GM08714 (cell line): ENCODE measurements around the gene SMOC2.
"Not testable (repeated sequence)": the region's sequence is repeated elsewhere in the genome, so short reads cannot be mapped to it uniquely, and the experiment has no call there.

Experiments
- H3K4me3 ChIP-seq: fragments of 200-500 bp; sonication (Bioruptor generic); 2 replicates; pipeline ENCODE4 v1.5.1; 2014; ENCODE audit warnings: mild to moderate bottlenecking, low read length, inconsistent platforms
- ZNF274 ChIP-seq: IDR thresholded peaks from 2 replicates; pipeline ENCODE4 v1.6.1; 2012; ENCODE audit warnings: mild to moderate bottlenecking, low read depth, low read length

Gene SMOC2

GRCh38 chr6:168671028-168671862, 230.3 kb downstream of the SMOC2 start:
- no peak for TF ChIP-seq ZNF274
- H3K4me3 ChIP-seq = no peak overlapping the region

- no peak for TF ChIP-seq ZNF274
- H3K4me3 ChIP-seq = no peak overlapping the region
These were observed 231.0 kb downstream of the SMOC2 start for GRCh38 chr6:168671863-168672546.

GRCh38 chr6:168674595-168674994, 233.6 kb downstream of the SMOC2 start:
- H3K4me3 ChIP-seq = no peak overlapping the region
- no peak for TF ChIP-seq ZNF274

GRCh38 chr6:168675375-168675774, 234.4 kb downstream of the SMOC2 start:
- H3K4me3 ChIP-seq = no peak overlapping the region
- TF ChIP-seq ZNF274 = no peak

- no peak overlapping the region for H3K4me3 ChIP-seq
- TF ChIP-seq ZNF274 = no peak
These were observed 235.1 kb downstream of the SMOC2 start for GRCh38 chr6:168675933-168676551.

GRCh38 chr6:168676552-168677322, 235.8 kb downstream of the SMOC2 start:
- H3K4me3 ChIP-seq = no peak overlapping the region
- TF ChIP-seq ZNF274 = no peak

- not testable (repeated sequence) for H3K4me3 ChIP-seq
These were observed 236.4 kb downstream of the SMOC2 start for GRCh38 chr6:168677323-168677781.

- TF ChIP-seq ZNF274 = no peak
- H3K4me3 ChIP-seq = no peak overlapping the region
These were observed 237.1 kb downstream of the SMOC2 start for GRCh38 chr6:168678077-168678476.

- H3K4me3 ChIP-seq = no peak overlapping the region
- TF ChIP-seq ZNF274 = no peak
These were observed 237.6 kb downstream of the SMOC2 start for GRCh38 chr6:168678588-168678987.

- TF ChIP-seq ZNF274 = no peak
- no peak overlapping the region for H3K4me3 ChIP-seq
These were observed 240.8 kb downstream of the SMOC2 start for GRCh38 chr6:168681748-168682147.

GRCh38 chr6:168683621-168684020, 242.6 kb downstream of the SMOC2 start:
- no peak overlapping the region for H3K4me3 ChIP-seq
- no peak for TF ChIP-seq ZNF274

GRCh38 chr6:168684471-168684870, 243.5 kb downstream of the SMOC2 start:
- H3K4me3 ChIP-seq = no peak overlapping the region
- TF ChIP-seq ZNF274 = no peak

- H3K4me3 ChIP-seq = no peak overlapping the region
- TF ChIP-seq ZNF274 = no peak
These were observed 243.9 kb downstream of the SMOC2 start for GRCh38 chr6:168684906-168685305.
